Measurements from ENCODE around the gene CPM.

GRCh38 chr12:68823696-68824095 lies 109.3 kb downstream of the CPM start:
- TF ChIP-seq, protein P1, sequence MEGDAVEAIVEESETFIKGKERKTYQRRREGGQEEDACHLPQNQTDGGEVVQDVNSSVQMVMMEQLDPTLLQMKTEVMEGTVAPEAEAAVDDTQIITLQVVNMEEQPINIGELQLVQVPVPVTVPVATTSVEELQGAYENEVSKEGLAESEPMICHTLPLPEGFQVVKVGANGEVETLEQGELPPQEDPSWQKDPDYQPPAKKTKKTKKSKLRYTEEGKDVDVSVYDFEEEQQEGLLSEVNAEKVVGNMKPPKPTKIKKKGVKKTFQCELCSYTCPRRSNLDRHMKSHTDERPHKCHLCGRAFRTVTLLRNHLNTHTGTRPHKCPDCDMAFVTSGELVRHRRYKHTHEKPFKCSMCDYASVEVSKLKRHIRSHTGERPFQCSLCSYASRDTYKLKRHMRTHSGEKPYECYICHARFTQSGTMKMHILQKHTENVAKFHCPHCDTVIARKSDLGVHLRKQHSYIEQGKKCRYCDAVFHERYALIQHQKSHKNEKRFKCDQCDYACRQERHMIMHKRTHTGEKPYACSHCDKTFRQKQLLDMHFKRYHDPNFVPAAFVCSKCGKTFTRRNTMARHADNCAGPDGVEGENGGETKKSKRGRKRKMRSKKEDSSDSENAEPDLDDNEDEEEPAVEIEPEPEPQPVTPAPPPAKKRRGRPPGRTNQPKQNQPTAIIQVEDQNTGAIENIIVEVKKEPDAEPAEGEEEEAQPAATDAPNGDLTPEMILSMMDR (IDR thresholded peaks at IDR 0.05): no peak
- TF ChIP-seq POLR2AphosphoS5 (IDR thresholded peaks at IDR 0.05) (no peak), POLR2A (IDR thresholded peaks at IDR 0.05) (no peak), EP300 (IDR thresholded peaks at IDR 0.05) (no peak)
